Esophagus muscularis mucosa (tissue), 4 donors: ENCODE data around the gene BZW2. TPM values are rescaled to one million over a fixed set of nuclear protein-coding genes. Genes with fewer than 3 reads are reported as not detected.

Experiments used
- DNase-seq: peaks from one replicate; pipeline ENCODE4 v3.0.0-alpha.2; 2017; ENCODE audit errors: extremely low spot score
- H3K27ac ChIP-seq, 4 donors: fragments of 200-600 bp; sonication (generic); replicated peaks in 1 of 4; 1 replicate in 3 of 4; 2 replicates in 1 of 4; pipeline ENCODE4 v1.5.1; 2016 to 2019; ENCODE audit warnings: mild to moderate bottlenecking in 1 of 4
- H3K27me3 ChIP-seq, 4 donors: fragments of 200-600 bp; sonication (generic); one replicate each; pipeline versions ENCODE4 v1.5.1 to v1.6.0; 2016 to 2019
- H3K36me3 ChIP-seq, 4 donors: fragments of 200-600 bp; sonication (generic); one replicate each; pipeline ENCODE4 v1.5.1; 2016 to 2019
- H3K4me1 ChIP-seq, 4 donors: fragments of 200-600 bp; sonication (generic); one replicate each; pipeline ENCODE4 v1.5.1; 2016 to 2019
- H3K4me3 ChIP-seq, 4 donors: fragments of 200-600 bp; sonication (generic); 1 replicate in 2 of 4; 2 replicates in 2 of 4; pipeline ENCODE4 v1.5.1; 2016 to 2019; ENCODE audit warnings: mild to moderate bottlenecking in 4 of 4, moderate library complexity in 1 of 4
- H3K9me3 ChIP-seq, 4 donors: fragments of 200-600 bp; sonication (generic); 1 replicate in 3 of 4; 2 replicates in 1 of 4; pipeline ENCODE4 v1.5.1; 2016 to 2019
- EP300 ChIP-seq: sonication (generic); formaldehyde crosslinking; IDR thresholded peaks from one replicate; pipeline ENCODE4 v1.6.1; 2017; ENCODE audit warnings: antibody characterized with exemption
- POLR2A ChIP-seq: fragments of 450-650 bp; IDR thresholded peaks from one replicate; pipeline ENCODE4 v1.6.1; 2017; ENCODE audit warnings: antibody characterized with exemption, moderate library complexity, mild to moderate bottlenecking, low read depth
- POLR2AphosphoS5 ChIP-seq, 2 donors: sonication (generic); formaldehyde crosslinking; IDR thresholded peaks; one replicate each; pipeline ENCODE4 v1.6.1; 2017; ENCODE audit warnings: antibody characterized with exemption in 2 of 2
- WGBS: methylation state at CpG from one replicate; pipeline ENCODE4 v1.1.5; 2018; 5-methylcytosine and 5-hydroxymethylcytosine counted together
- intact Hi-C: fragments of 100-400 bp; cut with DNase I; formaldehyde crosslinking; loops from one replicate; pipeline ENCODE4 v1.15.1; 2023
- total RNA-seq, 4 donors: library from RNA; depleted of rRNA; stranded (reverse); fragments of >200 nt; gene quantifications; one replicate each; pipeline versions ENCODE4 v1.1.0 to v1.2.1, GENCODE V29; 2016
- TF ChIP-seq, protein P1 (sequence below), 3 experiments: fragments of 200-600 bp in 2 of 3; fragments of 450-650 bp in 1 of 3; sonication (generic) in 2 of 3; IDR thresholded peaks; one replicate each; pipeline ENCODE4 v1.5.1; 2017 to 2019; ENCODE audit warnings: antibody characterized with exemption in 3 of 3, mild to moderate bottlenecking in 2 of 3, moderate library complexity in 1 of 3

BZW2 gene
- total RNA-seq, 4 donors from 2014 or later = 48.1 to 73.9 (median 62.4) TPM

DNA sequence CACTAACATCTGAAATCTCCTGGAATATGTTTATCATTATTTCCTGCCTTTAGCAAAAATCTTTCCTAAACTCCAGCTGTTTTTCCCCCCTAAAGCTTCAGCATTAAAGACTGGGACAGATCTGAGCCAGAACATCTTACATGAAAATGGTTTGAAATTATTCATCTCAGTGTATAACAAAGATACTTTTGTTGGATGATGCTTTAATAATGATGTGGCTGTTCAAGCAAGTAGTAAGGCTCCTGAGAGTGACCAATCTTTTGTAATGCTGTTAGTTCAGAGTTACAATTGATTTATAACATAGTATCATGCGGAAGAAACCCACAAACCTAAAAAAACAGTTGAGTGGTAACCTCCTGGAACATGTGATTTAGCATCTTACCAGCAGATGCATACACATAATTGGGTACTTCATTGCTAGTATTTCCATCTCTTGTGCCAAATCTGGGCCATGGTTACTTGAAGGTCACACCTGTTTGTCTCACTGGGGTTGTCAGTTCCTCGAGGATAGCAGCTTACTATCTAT, 1.5 kb downstream of the BZW2 start:
- no peak for TF ChIP-seq EP300
- Histone ChIP-seq H3K27ac (peak overlapping the region; percentile 90 to 94 (median 92)), H3K4me1 (peaks cover 38 to 75% (median 73%) of the 10 kb centered on the region in 4 donors), H3K9me3 (no peaks in the 10 kb centered on the region), H3K27me3 (no peaks in the 10 kb centered on the region), H3K4me3 (peak overlapping the region; percentile 72 to 93 (median 84)), H3K36me3 (no peaks in the 10 kb centered on the region)
- WGBS = 49% methylated on average over 2 of the region's 2 CpGs
- no peak for DNase-seq
- intact Hi-C loops = no loop called here

DNA sequence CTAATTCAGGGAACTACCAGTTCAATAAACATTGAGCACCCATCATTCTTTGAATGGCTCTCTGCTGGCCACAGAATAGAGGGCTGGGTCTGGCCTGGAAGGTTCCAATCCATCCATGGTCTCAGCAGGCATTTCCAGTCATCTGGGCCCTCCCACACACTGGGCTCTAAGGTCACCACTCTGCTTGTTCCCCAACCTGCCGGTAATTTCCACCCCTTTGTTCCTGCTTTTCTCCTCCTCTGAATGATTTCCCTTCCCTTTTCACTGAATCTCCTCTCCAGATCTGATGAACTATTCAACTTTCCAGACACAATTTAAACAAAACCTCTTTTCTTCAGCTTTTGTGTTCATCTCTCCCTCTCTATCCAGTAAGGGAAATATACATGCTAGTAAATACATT, 2.6 kb downstream of the BZW2 start:
- WGBS = 52% methylated on average over 1 of the region's 1 CpG
- intact Hi-C loops = no loop called here

DNA sequence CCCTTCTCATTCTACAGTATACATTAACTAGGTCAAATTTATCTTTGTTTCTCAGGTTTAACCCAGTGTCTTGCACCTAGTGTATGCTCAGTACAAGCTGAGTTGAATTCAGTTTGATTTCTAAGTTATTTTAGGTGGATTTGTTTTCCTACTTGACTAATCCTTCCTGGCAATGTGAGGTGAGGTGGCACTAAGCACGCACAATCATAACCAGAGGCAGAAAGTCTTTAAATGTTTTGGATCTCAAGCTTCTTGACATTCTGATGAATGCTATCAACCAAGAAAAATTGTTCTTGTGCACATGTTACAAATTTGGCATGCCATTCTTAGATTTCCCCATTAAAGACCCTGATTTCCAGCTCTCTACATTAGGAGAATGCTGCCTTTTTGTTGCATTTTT, 3.2 kb downstream of the BZW2 start:
- Histone ChIP-seq H3K36me3 (no peaks in the 10 kb centered on the region), H3K4me3 (no peak overlapping the region), H3K27ac (peak overlapping the region; percentile 2 to 94 (median 90)), H3K9me3 (no peaks in the 10 kb centered on the region), H3K4me1 (peaks cover 36 to 67% (median 61%) of the 10 kb centered on the region in 4 donors), H3K27me3 (no peaks in the 10 kb centered on the region)
- no peak for DNase-seq
- no peak for TF ChIP-seq POLR2AphosphoS5 (IDR thresholded peaks at IDR 0.05)
- TF ChIP-seq POLR2A = no peak
- TF ChIP-seq, protein P1, sequence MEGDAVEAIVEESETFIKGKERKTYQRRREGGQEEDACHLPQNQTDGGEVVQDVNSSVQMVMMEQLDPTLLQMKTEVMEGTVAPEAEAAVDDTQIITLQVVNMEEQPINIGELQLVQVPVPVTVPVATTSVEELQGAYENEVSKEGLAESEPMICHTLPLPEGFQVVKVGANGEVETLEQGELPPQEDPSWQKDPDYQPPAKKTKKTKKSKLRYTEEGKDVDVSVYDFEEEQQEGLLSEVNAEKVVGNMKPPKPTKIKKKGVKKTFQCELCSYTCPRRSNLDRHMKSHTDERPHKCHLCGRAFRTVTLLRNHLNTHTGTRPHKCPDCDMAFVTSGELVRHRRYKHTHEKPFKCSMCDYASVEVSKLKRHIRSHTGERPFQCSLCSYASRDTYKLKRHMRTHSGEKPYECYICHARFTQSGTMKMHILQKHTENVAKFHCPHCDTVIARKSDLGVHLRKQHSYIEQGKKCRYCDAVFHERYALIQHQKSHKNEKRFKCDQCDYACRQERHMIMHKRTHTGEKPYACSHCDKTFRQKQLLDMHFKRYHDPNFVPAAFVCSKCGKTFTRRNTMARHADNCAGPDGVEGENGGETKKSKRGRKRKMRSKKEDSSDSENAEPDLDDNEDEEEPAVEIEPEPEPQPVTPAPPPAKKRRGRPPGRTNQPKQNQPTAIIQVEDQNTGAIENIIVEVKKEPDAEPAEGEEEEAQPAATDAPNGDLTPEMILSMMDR (IDR thresholded peaks at IDR 0.05) = no peak
- TF ChIP-seq EP300 = no peak
- intact Hi-C loops = no loop called here
- WGBS = 53% methylated on average over 1 of the region's 1 CpG

More for the DNA sequence above, 2.6 kb downstream of the BZW2 start:
- H3K27ac ChIP-seq = peak overlapping the region; percentile 2 to 94 (median 90)
- H3K27me3 ChIP-seq = no peaks in the 10 kb centered on the region
- H3K4me1 ChIP-seq = peaks cover 43 to 74% (median 67%) of the 10 kb centered on the region in 4 donors
- no peaks in the 10 kb centered on the region for H3K36me3 ChIP-seq
- H3K4me3 ChIP-seq = no peak overlapping the region
- DNase-seq = no peak
- no peak for TF ChIP-seq EP300
- TF ChIP-seq POLR2A = no peak
- TF ChIP-seq, protein P1 (IDR thresholded peaks at IDR 0.05) = no peak
- TF ChIP-seq POLR2AphosphoS5 (IDR thresholded peaks at IDR 0.05) = no peak
- H3K9me3 ChIP-seq = no peaks in the 10 kb centered on the region

DNA sequence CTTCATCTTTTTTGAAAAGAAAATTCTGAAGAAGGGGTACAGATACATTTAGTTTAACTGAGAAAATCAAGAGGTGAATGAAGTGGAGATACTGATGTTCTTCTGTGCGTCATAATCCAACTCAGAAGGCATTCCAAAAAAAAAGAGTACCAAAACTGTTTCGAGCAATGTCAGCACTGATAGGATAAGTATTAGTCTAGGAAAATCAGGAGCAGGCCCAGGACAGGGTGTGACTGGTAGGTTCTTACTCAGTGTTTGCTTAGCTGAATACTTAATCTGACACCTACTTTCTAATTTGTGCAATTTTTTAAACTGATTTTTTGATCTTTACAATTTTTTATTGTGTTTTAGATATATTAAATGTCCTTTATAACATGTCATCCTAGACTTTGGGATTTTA, 4.3 kb downstream of the BZW2 start:
- no peaks in the 10 kb centered on the region for H3K27me3 ChIP-seq
- peak overlapping the region in 3 of 4 donors; percentile 90 to 94 (median 91) for H3K27ac ChIP-seq
- peaks cover 36 to 68% (median 61%) of the 10 kb centered on the region in 4 donors for H3K4me1 ChIP-seq
- TF ChIP-seq POLR2AphosphoS5 (IDR thresholded peaks at IDR 0.05) (no peak), POLR2A (no peak), EP300 (no peak)
- TF ChIP-seq, protein P1 (IDR thresholded peaks at IDR 0.05) = no peak
- 68% methylated on average over 2 of the region's 2 CpGs for WGBS
- H3K36me3 ChIP-seq = no peaks in the 10 kb centered on the region
- H3K9me3 ChIP-seq = no peaks in the 10 kb centered on the region
- DNase-seq = no peak
- intact Hi-C loops = no loop called here
- H3K4me3 ChIP-seq = no peak overlapping the region

DNA sequence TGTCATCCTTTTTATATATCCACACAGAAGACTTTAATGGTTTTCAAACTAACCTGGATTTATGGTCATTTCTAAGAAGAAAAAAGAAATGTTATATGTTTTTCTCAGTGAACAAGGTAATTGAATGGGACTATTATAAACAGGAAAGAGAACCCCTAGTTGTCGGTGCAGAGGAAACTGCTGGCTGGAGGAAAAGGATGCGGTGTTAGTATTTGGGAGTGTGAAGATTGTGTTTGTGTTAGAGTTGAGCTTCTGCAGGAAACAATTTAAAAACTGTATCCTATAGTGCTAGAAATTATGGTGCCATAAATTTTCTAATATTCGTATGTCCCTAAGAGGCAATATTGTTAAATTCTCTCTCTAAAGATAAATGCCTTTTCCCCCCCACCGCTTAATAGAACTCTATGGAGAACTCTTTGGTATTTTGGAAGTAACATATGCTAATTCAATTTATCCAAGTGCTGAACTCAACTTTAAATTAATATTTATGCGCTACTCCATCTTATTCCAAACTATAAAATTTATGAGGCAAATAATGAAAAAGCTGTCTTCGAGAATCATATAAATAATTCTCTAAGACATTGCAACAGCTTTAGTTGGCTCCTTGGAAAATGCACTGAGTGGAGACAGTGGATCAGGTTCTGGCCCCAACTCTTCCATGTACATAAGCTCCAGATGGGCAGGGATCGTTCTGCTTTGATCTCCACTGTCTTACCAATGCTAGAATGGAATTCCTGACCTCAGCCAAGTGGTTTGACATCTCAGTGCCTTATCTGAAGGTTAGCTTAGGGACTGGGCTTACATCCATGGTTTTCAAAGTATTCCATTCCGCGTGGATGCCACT, 5.6 kb downstream of the BZW2 start:
- intact Hi-C loops = no loop called here
- TF ChIP-seq, protein P1 (IDR thresholded peaks at IDR 0.05) = no peak
- no peak for TF ChIP-seq EP300
- TF ChIP-seq POLR2A = no peak
- TF ChIP-seq POLR2AphosphoS5 (IDR thresholded peaks at IDR 0.05) = no peak
- Histone ChIP-seq H3K36me3 (no peaks in the 10 kb centered on the region), H3K27me3 (no peaks in the 10 kb centered on the region), H3K27ac (peak overlapping the region in 2 of 4 donors; percentile 5 to 46), H3K4me3 (no peak overlapping the region), H3K9me3 (no peaks in the 10 kb centered on the region), H3K4me1 (peaks cover 40 to 68% (median 61%) of the 10 kb centered on the region in 4 donors)
- 73% methylated on average over 9 of the region's 9 CpGs for WGBS
- no peak for DNase-seq
